Stimulated activated CD4-positive, alpha-beta T cell treated with anti-CD3 and anti-CD28 coated beads, Interleukin-4, amount 100 ng/mL, for 48 hours (primary cell): ENCODE measurements around the gene BHLHA15.
"Not testable (repeated sequence)": the region's sequence is repeated elsewhere in the genome, so short reads cannot be mapped to it uniquely, and the experiment has no call there.

Source experiments
- DNase-seq, 2 donors: peaks; one replicate each; pipeline ENCODE4 v3.0.0-alpha.2; 2020; ENCODE audit warnings: low read depth in 2 of 2

BHLHA15 gene

GRCh38 chr7:98210513-98211220, 572 bp upstream of the BHLHA15 start:
- DNase-seq = no peak

GRCh38 chr7:98211676-98212531, 665 bp downstream of the BHLHA15 start:
- no peak for DNase-seq

- DNase-seq = no peak
Observed at GRCh38 chr7:98212532-98213041, 1.3 kb downstream of the BHLHA15 start.

DNA sequence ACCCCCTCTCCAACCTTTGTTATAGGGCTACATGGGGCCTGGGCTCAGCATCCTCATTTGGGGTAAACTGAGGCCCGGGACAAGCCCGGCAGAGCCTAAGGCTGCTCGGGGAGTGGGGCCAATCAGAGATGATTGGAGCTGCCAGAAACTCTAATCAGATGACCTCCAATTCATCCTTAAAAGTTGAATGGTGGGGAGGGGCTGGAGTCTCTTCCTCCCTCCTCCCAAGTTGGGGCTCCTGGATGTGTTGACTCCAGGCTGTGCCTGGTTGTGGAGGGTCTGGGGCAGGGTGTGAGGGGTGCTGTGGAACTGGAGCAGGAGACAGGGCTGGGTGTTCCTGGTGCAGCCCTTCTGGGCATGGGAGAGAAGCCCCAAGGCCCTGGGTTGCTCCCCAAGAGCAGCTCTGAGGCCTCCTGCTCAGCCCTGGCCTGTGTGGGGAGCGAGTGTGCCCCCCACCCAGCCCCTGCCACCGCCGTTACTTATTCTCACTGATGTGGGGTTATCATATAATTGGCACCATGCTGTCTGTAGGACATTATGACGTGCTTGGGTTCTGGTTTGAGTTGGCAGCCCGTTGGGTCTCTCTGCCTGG, 2.2 kb downstream of the BHLHA15 start:
- DNase-seq = no peak

DNA sequence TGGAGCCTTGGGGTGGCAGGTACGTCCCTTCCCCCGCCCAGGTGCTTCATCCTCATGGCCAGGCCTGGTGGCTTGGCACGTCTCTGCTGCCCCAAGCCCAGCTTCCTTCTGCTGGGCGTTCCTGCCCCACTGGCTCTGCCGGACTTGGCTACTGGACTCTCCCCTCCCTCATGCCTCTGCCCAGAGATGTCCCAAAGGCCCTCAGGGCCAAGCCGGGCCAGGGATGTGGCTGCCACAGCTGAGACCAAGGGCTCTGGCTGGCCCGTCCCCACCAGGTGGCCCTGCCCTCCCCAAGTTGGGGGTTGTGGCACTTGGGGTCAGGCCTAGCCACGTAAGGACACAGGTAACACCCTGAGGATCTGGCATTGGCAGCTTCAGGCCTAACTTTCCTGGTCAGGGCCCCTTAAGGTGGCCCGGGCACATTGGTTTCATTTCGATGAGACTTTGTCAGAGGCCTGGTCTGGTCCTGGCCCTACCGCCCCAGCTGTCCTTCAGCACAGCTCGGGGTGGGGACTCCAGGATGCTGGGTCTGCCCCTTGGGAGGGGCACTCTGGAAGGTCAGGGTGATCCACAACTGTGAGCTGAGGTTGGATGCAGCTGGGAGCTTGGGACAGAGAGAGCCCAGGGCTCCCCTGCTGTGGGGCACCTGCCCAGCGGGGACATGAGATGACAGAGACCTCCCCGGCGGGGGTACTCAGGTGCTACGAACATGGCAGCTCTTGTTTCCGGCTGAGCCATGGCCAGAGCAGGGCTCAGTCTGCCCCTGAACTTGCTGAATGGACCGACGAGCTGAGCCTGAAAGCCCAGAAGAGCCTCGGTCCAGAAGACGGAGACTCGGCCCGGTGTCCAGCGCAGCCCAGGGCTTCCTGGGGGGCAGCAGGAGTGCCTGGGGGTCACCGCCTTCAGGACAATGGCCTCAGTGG, 2.9 kb downstream of the BHLHA15 start:
- no peak for DNase-seq

DNA sequence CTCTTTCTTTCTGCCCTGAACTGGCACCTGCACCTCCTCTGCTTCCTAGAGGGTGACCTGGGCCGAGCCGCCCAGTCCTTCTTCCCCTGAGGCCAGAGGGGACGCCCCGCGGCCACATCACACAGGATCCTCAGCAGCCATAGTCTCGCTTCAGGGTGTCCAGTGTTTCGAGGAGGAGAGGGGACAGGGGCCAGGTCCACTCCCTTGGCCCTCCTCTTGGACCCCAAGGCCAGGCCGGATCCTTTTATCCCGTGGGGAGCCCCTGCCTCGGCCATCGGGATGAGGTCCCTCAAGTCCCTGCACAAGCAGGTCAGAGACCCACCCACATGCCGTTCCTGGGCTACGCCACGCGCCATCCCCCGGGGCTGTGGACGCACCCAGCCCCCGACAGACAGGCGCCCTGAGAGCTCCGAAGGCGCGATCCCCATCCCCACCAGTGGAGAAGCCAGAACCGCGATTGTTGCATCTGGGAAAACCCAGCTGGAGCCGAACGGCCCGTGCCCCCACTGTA, 3.6 kb downstream of the BHLHA15 start:
- DNase-seq = no peak

- DNase-seq = no peak
Observed at GRCh38 chr7:98215561-98216495, 4.6 kb downstream of the BHLHA15 start.

GRCh38 chr7:98216941-98217622, 5.8 kb downstream of the BHLHA15 start:
- no peak for DNase-seq

DNA sequence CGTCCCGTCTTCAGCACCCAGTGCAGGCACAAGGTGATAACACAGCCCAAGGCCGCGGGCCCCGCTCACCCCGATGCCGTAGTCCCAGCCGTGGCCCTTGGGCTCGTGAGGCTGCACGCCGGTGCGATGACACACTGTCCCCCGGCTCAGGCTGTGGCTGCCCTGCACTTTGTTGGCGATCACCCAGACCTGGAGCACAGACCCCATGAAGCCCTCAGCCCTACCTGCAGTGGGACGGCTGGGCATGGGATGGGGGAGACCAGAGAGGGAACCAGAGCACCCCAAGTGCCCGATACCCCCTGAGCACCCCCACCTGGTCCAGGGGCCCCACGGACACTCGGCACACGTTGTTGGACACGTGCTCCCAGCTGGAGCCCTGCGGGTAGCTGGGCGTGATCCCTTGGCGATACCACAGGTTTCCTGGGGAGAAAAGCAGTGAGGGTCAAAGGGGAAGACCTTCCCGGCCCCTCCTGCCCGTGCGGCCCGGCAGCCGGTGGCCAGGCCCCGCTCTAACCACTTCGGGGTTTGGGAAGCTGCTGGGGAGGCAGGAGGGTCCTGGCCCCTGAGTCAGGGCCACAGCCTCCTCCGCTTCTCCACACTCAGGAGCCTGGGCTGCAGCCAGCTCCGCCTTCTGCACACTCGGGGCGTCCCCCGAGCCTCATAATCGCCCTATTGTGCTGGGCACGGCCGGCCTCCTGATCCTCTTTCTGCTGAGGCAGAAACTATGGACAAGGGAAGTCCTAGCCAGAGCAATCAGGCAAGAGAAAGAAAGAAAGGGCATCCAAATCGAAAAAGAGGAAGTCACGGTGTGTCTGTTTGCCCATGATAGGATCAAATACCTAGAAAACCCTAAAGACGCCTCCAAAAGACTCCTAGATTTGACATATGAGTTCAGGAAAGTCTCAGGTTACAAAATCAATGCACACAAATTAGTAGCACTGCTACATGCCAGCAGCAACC, 6.7 kb downstream of the BHLHA15 start:
- DNase-seq = no peak

DNA sequence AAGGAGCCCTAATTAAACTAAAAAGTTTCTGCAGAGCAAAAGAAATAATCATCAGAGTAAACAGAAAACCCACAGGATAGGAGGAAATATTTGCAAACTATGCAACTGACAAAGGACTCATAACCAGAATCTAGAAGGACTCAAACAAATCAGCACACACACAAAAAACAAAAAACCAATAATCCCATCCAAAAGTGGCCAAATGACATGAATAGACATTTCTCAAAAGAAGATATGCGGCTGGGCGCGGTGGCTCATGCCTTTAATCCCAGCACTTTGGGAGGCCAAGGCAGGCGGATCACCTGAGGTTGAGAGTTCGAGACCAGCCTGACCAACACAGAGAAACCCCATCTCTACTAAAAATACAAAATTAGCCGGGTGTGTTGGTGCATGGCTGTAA, 8.1 kb downstream of the BHLHA15 start:
- not testable (repeated sequence) for DNase-seq

DNA sequence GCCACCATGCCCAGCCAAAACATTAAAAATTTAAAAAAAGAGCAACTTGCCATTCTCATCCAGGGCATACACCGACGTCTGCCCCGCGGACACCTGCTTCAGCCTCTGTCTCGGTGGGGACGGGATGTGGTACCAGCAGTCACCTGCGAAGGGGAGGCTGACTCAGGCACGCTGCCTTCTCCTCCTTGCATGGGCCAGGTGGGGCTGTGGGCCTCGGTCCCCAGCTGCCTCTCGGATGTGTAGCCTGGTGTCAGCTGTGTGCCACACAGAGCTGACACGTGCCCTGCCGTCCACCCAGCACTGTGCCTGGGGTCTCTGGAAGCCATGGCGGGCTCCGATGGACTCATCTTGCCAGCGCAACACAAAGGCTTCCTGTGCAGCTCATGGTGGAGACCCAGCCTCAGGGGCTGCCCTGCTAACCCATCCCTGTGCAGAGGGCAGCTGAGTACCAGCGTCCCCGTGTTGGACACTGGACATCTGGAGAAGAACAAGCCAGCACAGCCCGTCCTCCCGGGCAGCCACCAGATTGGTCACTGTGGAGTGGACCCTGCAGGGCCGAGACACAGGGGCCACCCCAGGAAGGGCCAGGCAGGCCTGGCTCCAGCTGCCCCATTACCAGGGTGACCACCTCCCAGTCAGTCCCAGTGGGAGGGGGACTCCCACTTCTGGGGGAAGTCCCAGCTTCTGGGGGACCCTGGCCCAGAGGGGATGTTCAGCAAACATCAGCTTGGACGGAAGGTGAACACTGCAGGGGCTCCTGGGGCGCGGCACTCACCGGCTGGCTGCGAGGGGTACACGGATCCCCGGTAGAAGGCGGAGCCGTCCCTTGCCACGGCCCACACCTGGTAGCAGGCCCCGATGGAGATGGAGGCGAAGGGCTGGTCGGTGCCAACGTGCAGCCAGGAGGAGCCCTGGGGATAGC, 10.6 kb downstream of the BHLHA15 start:
- DNase-seq = no peak

GRCh38 chr7:98222533-98223195, 11.4 kb downstream of the BHLHA15 start:
- DNase-seq = no peak

GRCh38 chr7:98223351-98223897, 12.2 kb downstream of the BHLHA15 start:
- DNase-seq = no peak

GRCh38 chr7:98223898-98224700, 12.9 kb downstream of the BHLHA15 start:
- no peak for DNase-seq

- no peak for DNase-seq
Observed at GRCh38 chr7:98224701-98225181, 13.5 kb downstream of the BHLHA15 start.
